MM.1S (cell line): ENCODE data around the gene KCNQ2.

ENCODE experiments used
- DNase-seq: peaks from one replicate; pipeline ENCODE4 v3.0.0-alpha.2; 2015
- H2AFZ ChIP-seq: fragments of 300-600 bp; sonication (generic); 2 replicates; pipeline ENCODE4 v1.6.0; 2016; ENCODE audit warnings: antibody characterized with exemption, low read length
- H3F3A ChIP-seq: fragments of 300-600 bp; sonication (generic); 2 replicates; pipeline ENCODE4 v1.6.1; 2016; ENCODE audit warnings: mild to moderate bottlenecking, antibody characterized with exemption, low read length, moderate library complexity, mixed read lengths; ENCODE audit not compliant: insufficient read depth
- H3K27ac ChIP-seq: fragments of 300-600 bp; sonication (generic); 2 replicates; pipeline ENCODE4 v1.5.1; 2016; ENCODE audit warnings: mild to moderate bottlenecking, low read length
- H3K27me3 ChIP-seq: fragments of 300-600 bp; sonication (generic); replicated peaks from 2 replicates; pipeline ENCODE4 v1.6.0; 2016; ENCODE audit warnings: low read length; ENCODE audit not compliant: insufficient read depth
- H3K36me3 ChIP-seq: fragments of 300-600 bp; sonication (generic); replicated peaks from 2 replicates; pipeline ENCODE4 v1.6.1; 2016; ENCODE audit warnings: mild to moderate bottlenecking, low read length, mixed read lengths; ENCODE audit not compliant: insufficient read depth
- H3K4me1 ChIP-seq: fragments of 300-600 bp; sonication (generic); 2 replicates; pipeline ENCODE4 v1.6.1; 2016; ENCODE audit warnings: low read length, mixed read lengths
- H3K4me2 ChIP-seq: fragments of 300-600 bp; sonication (generic); 2 replicates; pipeline ENCODE4 v1.6.0; 2016; ENCODE audit warnings: low read depth, low read length
- H3K4me3 ChIP-seq: fragments of 300-600 bp; sonication (generic); 2 replicates; pipeline ENCODE4 v1.5.1; 2016; ENCODE audit warnings: low read length, mixed read lengths
- H3K79me2 ChIP-seq: fragments of 300-600 bp; sonication (generic); 2 replicates; pipeline ENCODE4 v1.6.1; 2016; ENCODE audit warnings: mixed run types, low read length, mixed read lengths
- H3K9ac ChIP-seq: fragments of 300-600 bp; sonication (generic); 2 replicates; pipeline ENCODE4 v1.6.1; 2016; ENCODE audit warnings: low read length, mixed read lengths
- H3K9me2 ChIP-seq: fragments of 300-600 bp; sonication (generic); replicated peaks from 2 replicates; pipeline ENCODE4 v1.6.1; 2016; ENCODE audit warnings: mild to moderate bottlenecking, low read length, mixed read lengths; ENCODE audit not compliant: insufficient read depth
- H3K9me3 ChIP-seq: fragments of 300-600 bp; sonication (generic); replicated peaks from 2 replicates; pipeline ENCODE4 v1.6.1; 2016; ENCODE audit warnings: mild to moderate bottlenecking, low read length, mixed read lengths; ENCODE audit not compliant: insufficient read depth
- H4K20me1 ChIP-seq: fragments of 300-600 bp; sonication (generic); 2 replicates; pipeline ENCODE4 v1.6.1; 2016; ENCODE audit warnings: mild to moderate bottlenecking, low read length, moderate library complexity, mixed read lengths; ENCODE audit not compliant: insufficient read depth
- EZH2 ChIP-seq: fragments of 300-600 bp; sonication (generic); optimal IDR thresholded peaks from 2 replicates; pipeline ENCODE3; 2017; ENCODE audit warnings: low read depth, mild to moderate bottlenecking, antibody characterized with exemption, low read length, mixed read lengths
- EZH2phosphoT487 ChIP-seq: fragments of 300-600 bp; sonication (generic); IDR thresholded peaks from 2 replicates; pipeline ENCODE4 v1.6.1; 2018; ENCODE audit warnings: antibody characterized with exemption, low read length
- TF ChIP-seq, protein P1 (sequence below): fragments of 300-600 bp; sonication (generic); IDR thresholded peaks from 2 replicates; pipeline ENCODE4 v1.5.1; 2016; ENCODE audit warnings: antibody characterized with exemption, low read length, mixed read lengths

KCNQ2 gene

DNA sequence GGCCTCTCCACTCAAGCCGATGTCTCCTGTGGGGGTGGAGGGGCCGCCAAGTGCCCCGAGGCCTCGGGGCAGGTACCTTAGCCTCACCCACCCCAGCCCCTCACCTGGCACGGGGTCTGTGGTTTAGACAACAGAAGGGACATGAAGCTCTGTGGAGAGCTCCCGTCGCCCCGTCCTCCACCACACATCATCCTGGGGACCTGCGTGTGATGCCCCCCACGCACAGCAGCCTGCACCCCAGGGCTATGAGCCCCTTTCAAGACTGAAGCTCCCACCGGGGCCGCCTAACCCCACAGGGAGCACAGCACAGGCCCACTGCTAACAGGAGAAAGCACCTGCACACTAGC lies 8.2 kb downstream of the KCNQ2 start:
- no peaks in the 10 kb centered on the region for H3K9me2 ChIP-seq
- no peak for DNase-seq
- H3K27ac ChIP-seq, result no peak overlapping the region
- no peaks in the 10 kb centered on the region for H3K36me3 ChIP-seq
- no peak overlapping the region for H2AFZ ChIP-seq
- H3F3A ChIP-seq, result no peaks in the 10 kb centered on the region
- H3K79me2 ChIP-seq, result no peaks in the 10 kb centered on the region
- no peaks in the 10 kb centered on the region for H3K4me1 ChIP-seq
- no peaks in the 10 kb centered on the region for H3K9me3 ChIP-seq
- no peaks in the 10 kb centered on the region for H4K20me1 ChIP-seq
- H3K4me3 ChIP-seq, result no peak overlapping the region
- TF ChIP-seq EZH2phosphoT487, result no peak
- TF ChIP-seq, protein P1, sequence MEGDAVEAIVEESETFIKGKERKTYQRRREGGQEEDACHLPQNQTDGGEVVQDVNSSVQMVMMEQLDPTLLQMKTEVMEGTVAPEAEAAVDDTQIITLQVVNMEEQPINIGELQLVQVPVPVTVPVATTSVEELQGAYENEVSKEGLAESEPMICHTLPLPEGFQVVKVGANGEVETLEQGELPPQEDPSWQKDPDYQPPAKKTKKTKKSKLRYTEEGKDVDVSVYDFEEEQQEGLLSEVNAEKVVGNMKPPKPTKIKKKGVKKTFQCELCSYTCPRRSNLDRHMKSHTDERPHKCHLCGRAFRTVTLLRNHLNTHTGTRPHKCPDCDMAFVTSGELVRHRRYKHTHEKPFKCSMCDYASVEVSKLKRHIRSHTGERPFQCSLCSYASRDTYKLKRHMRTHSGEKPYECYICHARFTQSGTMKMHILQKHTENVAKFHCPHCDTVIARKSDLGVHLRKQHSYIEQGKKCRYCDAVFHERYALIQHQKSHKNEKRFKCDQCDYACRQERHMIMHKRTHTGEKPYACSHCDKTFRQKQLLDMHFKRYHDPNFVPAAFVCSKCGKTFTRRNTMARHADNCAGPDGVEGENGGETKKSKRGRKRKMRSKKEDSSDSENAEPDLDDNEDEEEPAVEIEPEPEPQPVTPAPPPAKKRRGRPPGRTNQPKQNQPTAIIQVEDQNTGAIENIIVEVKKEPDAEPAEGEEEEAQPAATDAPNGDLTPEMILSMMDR, result no peak
- TF ChIP-seq EZH2, result no peak
- no peak overlapping the region for H3K4me2 ChIP-seq
- peaks cover 94% of the 10 kb centered on the region for H3K27me3 ChIP-seq
- no peak overlapping the region for H3K9ac ChIP-seq

DNA sequence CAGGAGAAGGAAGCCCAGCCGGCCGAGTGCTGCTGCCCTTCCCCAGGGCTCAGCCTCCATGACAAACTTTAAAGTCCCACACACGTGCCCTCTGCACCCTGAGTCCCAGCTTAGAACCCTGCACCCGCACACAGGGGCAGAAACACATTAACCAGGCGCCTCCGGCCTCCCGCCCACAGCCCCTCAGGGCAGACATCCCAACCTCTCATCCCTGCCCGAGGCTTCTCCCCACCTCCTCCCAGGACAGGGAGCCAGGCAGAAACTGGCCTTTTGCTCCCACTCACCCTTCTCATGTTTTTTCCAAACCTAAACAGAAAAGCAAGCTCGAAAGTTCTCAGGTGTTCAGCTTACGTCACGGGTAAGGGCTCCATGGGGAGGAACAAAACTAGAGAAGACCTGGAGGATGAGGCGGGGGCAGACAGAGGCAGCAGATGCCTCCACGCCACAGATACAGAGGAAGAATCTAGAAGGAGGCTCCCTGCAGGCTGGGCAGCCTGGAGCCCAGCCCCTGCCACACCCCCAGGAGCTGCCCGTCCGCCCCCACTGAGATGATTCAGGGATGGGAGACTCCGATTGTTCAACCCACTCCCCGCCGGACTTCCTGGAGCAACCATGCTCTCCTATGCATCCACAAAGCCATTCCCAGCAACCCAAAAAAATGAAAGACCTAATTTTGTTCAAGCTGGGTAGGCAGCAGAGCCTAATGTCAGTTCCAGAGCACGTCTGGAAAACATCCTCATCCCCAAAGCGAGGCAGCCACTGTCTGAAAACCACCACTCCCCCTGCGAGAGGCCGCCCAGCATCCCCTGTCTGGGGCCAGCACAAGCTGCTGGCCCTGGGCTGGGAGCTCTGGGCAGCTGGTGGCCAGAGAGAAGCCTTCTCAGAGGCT lies 8.8 kb downstream of the KCNQ2 start:
- Histone ChIP-seq H3K27ac (no peak overlapping the region), H3K9ac (no peak overlapping the region), H3K27me3 (peaks cover 94% of the 10 kb centered on the region), H3K79me2 (no peaks in the 10 kb centered on the region), H3F3A (no peaks in the 10 kb centered on the region), H2AFZ (no peak overlapping the region), H3K36me3 (no peaks in the 10 kb centered on the region), H3K9me2 (no peaks in the 10 kb centered on the region), H3K4me2 (no peak overlapping the region), H4K20me1 (no peaks in the 10 kb centered on the region), H3K9me3 (no peaks in the 10 kb centered on the region), H3K4me3 (no peak overlapping the region), H3K4me1 (no peaks in the 10 kb centered on the region)
- TF ChIP-seq EZH2phosphoT487 (no peak), EZH2 (no peak)
- TF ChIP-seq, protein P1, result no peak
- no peak for DNase-seq

DNA sequence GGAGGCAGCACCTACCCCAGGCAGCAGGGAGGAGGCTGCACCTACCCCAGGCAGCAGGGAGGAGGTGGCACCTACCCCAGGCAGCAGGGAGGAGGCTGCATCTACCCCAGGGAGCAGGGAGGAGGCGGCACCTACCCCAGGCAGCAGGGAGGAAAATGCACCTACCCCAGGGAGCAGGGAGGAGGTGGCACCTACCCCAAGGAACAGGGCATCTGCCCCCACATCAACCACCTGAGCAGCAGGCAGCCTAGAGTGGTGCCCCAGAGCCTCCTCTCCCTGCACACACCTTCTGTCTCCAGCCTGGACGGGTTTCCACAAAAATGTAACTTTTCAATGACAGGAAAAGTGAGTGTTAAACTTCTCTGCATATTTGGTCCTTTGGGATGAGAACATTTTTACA lies 10.2 kb downstream of the KCNQ2 start:
- no peaks in the 10 kb centered on the region for H3K36me3 ChIP-seq
- DNase-seq, result no peak
- H3K9me2 ChIP-seq, result no peaks in the 10 kb centered on the region
- H3K9ac ChIP-seq, result no peak overlapping the region
- no peak overlapping the region for H3K4me2 ChIP-seq
- H3K4me1 ChIP-seq, result 0 out of 2 replicates have a peak, but pooled peaks cover 5% of the 10 kb centered on the region
- TF ChIP-seq EZH2, result no peak
- no peaks in the 10 kb centered on the region for H4K20me1 ChIP-seq
- H3K4me3 ChIP-seq, result no peak overlapping the region
- no peak overlapping the region for H3K27ac ChIP-seq
- H2AFZ ChIP-seq, result no peak overlapping the region
- no peaks in the 10 kb centered on the region for H3K9me3 ChIP-seq
- H3F3A ChIP-seq, result no peaks in the 10 kb centered on the region
- no peaks in the 10 kb centered on the region for H3K79me2 ChIP-seq
- H3K27me3 ChIP-seq, result peaks cover 92% of the 10 kb centered on the region

DNA sequence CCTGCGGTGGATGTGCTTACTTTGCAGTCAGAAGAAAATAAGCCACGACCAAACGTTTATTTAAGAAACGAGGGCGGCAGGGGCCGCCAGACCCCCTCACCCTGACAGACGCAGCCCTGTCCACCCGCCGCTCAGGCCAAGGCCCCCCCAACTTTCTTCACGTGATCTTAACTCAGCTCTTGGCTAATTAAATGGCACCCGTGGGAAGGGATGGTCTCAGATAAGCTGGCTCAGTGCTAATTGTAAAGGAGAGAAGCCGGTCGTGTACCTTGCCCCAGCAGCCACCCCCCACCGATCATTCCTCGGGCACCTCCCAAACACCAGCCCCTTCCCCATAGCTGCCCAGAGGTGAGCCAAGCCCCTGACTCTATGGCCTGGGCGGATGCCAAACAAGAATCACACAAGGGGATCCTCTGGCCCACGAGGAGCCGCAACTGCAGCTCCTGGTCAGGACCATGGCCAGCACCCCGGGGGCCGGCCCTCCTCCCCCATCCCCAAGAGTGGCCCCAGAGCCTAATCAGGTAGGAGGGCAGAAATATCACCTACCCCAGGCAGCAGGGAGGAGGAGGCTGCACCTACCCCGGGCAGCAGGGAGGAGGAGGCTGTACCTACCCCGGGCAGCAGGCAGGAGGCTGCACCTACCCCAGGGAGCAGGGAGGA lies 11.2 kb downstream of the KCNQ2 start:
- TF ChIP-seq, protein P1, result no peak
- no peak for TF ChIP-seq EZH2phosphoT487
- TF ChIP-seq EZH2, result no peak
- no peaks in the 10 kb centered on the region for H3K9me3 ChIP-seq
- peaks cover 92% of the 10 kb centered on the region for H3K27me3 ChIP-seq
- H3F3A ChIP-seq, result no peaks in the 10 kb centered on the region
- no peaks in the 10 kb centered on the region for H3K79me2 ChIP-seq
- H3K4me1 ChIP-seq, result 0 out of 2 replicates have a peak, but pooled peaks cover 5% of the 10 kb centered on the region
- no peak for DNase-seq
- H3K27ac ChIP-seq, result no peak overlapping the region
- no peak overlapping the region for H3K9ac ChIP-seq
- H3K9me2 ChIP-seq, result no peaks in the 10 kb centered on the region
- H3K4me2 ChIP-seq, result no peak overlapping the region
- no peak overlapping the region for H2AFZ ChIP-seq
- no peaks in the 10 kb centered on the region for H4K20me1 ChIP-seq
- no peaks in the 10 kb centered on the region for H3K36me3 ChIP-seq
- no peak overlapping the region for H3K4me3 ChIP-seq
